ENCODE results near the gene CPSF4.

CPSF4 gene

GRCh38 chr7:99446096-99446495, 7.4 kb downstream of the CPSF4 start:
- TF ChIP-seq, protein P1, sequence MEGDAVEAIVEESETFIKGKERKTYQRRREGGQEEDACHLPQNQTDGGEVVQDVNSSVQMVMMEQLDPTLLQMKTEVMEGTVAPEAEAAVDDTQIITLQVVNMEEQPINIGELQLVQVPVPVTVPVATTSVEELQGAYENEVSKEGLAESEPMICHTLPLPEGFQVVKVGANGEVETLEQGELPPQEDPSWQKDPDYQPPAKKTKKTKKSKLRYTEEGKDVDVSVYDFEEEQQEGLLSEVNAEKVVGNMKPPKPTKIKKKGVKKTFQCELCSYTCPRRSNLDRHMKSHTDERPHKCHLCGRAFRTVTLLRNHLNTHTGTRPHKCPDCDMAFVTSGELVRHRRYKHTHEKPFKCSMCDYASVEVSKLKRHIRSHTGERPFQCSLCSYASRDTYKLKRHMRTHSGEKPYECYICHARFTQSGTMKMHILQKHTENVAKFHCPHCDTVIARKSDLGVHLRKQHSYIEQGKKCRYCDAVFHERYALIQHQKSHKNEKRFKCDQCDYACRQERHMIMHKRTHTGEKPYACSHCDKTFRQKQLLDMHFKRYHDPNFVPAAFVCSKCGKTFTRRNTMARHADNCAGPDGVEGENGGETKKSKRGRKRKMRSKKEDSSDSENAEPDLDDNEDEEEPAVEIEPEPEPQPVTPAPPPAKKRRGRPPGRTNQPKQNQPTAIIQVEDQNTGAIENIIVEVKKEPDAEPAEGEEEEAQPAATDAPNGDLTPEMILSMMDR (IDR thresholded peaks at IDR 0.05; ENCODE audit: insufficient read depth, low read length, poor library complexity, severe bottlenecking): no peak
- H3K36me3 ChIP-seq (ENCODE audit: control insufficient read depth, insufficient read depth, low read length): peaks cover 37% of the 10 kb centered on the region
- no peaks in the 10 kb centered on the region for H3K27me3 ChIP-seq (replicated peaks; ENCODE audit: control insufficient read depth, insufficient read depth, low read length)
- no peak for DNase-seq (ENCODE audit: extremely low read depth, insufficient read length)
- no peak overlapping the region for H3K4me3 ChIP-seq (replicated peaks; ENCODE audit: low read depth, low read length)

- no peak for DNase-seq (ENCODE audit: extremely low read depth, insufficient read length)
- Histone ChIP-seq H3K27me3 (replicated peaks; ENCODE audit: control insufficient read depth, insufficient read depth, low read length) (no peaks in the 10 kb centered on the region), H3K4me3 (replicated peaks; ENCODE audit: low read depth, low read length) (no peak overlapping the region), H3K36me3 (ENCODE audit: control insufficient read depth, insufficient read depth, low read length) (peaks cover 42% of the 10 kb centered on the region)
- TF ChIP-seq, protein P1 (IDR thresholded peaks at IDR 0.05; ENCODE audit: insufficient read depth, low read length, poor library complexity, severe bottlenecking): no peak
These were observed 9.2 kb downstream of the CPSF4 start for GRCh38 chr7:99447943-99448342.

GRCh38 chr7:99448855-99449254, 10.1 kb downstream of the CPSF4 start:
- Histone ChIP-seq H3K36me3 (ENCODE audit: control insufficient read depth, insufficient read depth, low read length) (peaks cover 47% of the 10 kb centered on the region), H3K4me3 (replicated peaks; ENCODE audit: low read depth, low read length) (no peak overlapping the region), H3K27me3 (replicated peaks; ENCODE audit: control insufficient read depth, insufficient read depth, low read length) (no peaks in the 10 kb centered on the region)
- TF ChIP-seq, protein P1 (IDR thresholded peaks at IDR 0.05; ENCODE audit: insufficient read depth, low read length, poor library complexity, severe bottlenecking): no peak
- DNase-seq (ENCODE audit: extremely low read depth, insufficient read length): no peak

DNA sequence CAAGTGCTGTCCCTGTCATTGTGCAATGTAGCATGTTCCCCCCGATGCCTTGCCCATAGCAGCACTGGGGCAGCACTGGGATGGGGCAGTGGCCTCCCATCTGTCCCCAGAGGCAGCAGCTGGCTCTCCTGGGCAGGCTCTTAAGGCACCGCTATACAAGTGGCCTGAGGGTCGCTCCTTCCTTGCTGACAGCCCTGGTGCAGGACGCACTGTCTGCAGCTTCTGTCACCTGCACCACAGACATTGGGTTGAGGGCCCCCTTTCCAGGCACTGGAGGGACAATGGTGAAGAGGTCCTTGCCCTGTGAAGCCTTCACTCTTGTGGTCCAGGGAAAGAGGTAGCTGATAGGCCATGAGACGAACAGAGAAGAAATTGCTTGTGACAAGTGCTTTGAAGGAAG, 10.6 kb downstream of the CPSF4 start:
- Histone ChIP-seq H3K4me3 (replicated peaks; ENCODE audit: low read depth, low read length) (no peak overlapping the region), H3K36me3 (ENCODE audit: control insufficient read depth, insufficient read depth, low read length) (peaks cover 50% of the 10 kb centered on the region), H3K27me3 (replicated peaks; ENCODE audit: control insufficient read depth, insufficient read depth, low read length) (no peaks in the 10 kb centered on the region)
- no peak for DNase-seq (ENCODE audit: extremely low read depth, insufficient read length)
- TF ChIP-seq, protein P1 (IDR thresholded peaks at IDR 0.05; ENCODE audit: insufficient read depth, low read length, poor library complexity, severe bottlenecking): no peak

DNA sequence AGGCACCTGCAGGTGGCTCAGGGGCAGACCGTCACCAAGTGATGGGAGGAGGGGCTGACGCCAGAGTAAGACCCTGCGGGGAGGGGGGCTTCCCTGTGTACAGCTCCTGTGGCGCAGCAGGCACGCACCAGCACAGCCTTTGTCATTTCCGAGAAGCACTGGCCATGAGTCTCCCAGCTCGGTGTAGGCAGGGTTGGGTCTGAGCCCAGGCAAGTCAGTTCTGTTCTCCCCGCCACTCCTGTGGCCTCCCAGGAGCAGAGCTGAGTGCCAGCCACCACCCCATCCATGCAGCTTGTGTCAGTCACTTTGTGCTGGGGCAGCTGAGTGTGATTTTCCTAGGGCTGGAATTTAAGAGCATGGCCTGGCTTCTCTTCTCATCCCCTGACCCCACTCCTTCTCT, 13.2 kb downstream of the CPSF4 start:
- Histone ChIP-seq H3K4me3 (replicated peaks; ENCODE audit: low read depth, low read length) (no peak overlapping the region), H3K27me3 (replicated peaks; ENCODE audit: control insufficient read depth, insufficient read depth, low read length) (no peaks in the 10 kb centered on the region), H3K36me3 (ENCODE audit: control insufficient read depth, insufficient read depth, low read length) (peaks cover 61% of the 10 kb centered on the region)
- no peak for DNase-seq (ENCODE audit: extremely low read depth, insufficient read length)
- TF ChIP-seq, protein P1 (IDR thresholded peaks at IDR 0.05; ENCODE audit: insufficient read depth, low read length, poor library complexity, severe bottlenecking): no peak

GRCh38 chr7:99452541-99452940, 13.8 kb downstream of the CPSF4 start:
- Histone ChIP-seq H3K36me3 (ENCODE audit: control insufficient read depth, insufficient read depth, low read length) (peaks cover 65% of the 10 kb centered on the region), H3K4me3 (replicated peaks; ENCODE audit: low read depth, low read length) (no peak overlapping the region), H3K27me3 (replicated peaks; ENCODE audit: control insufficient read depth, insufficient read depth, low read length) (no peaks in the 10 kb centered on the region)
- no peak for DNase-seq (ENCODE audit: extremely low read depth, insufficient read length)
- TF ChIP-seq, protein P1 (IDR thresholded peaks at IDR 0.05; ENCODE audit: insufficient read depth, low read length, poor library complexity, severe bottlenecking): no peak

Data from GM06990 (cell line).